Kidney epithelial cell (primary cell): Measurements from ENCODE around the gene UVSSA. TPM values are rescaled to one million over a fixed set of nuclear protein-coding genes. Genes with fewer than 3 reads are reported as not detected.

ENCODE experiments used
- DNase-seq: peaks from one replicate; pipeline ENCODE4 v3.0.0-alpha.2; 2010; ENCODE audit warnings: low read depth
- H3K27me3 ChIP-seq: 2 replicates; pipeline ENCODE4 v1.6.0; 2011; ENCODE audit warnings: low read length; ENCODE audit not compliant: control insufficient read depth, insufficient read depth
- H3K36me3 ChIP-seq: 2 replicates; pipeline ENCODE4 v1.5.1; 2011; ENCODE audit warnings: low read length; ENCODE audit not compliant: control insufficient read depth, insufficient read depth
- H3K4me3 ChIP-seq: 2 replicates; pipeline ENCODE4 v1.5.1; 2011; ENCODE audit warnings: low read depth, mild to moderate bottlenecking, control low read depth, low read length
- total RNA-seq: library from RNA; depleted of rRNA; stranded (reverse); fragments of >200 nt; gene quantifications from 2 replicates; pipeline ENCODE4 v1.2.3, GENCODE V29; 2015
- TF ChIP-seq, protein P1 (sequence below): IDR thresholded peaks from 2 replicates; pipeline ENCODE4 v1.5.1; 2011; ENCODE audit warnings: mild to moderate bottlenecking, moderate library complexity, low read length, control low read depth, inconsistent platforms; ENCODE audit not compliant: insufficient read depth, poor library complexity, severe bottlenecking

Gene UVSSA
- total RNA-seq, 1 donor from 2014 or later = 13.0 TPM

DNA sequence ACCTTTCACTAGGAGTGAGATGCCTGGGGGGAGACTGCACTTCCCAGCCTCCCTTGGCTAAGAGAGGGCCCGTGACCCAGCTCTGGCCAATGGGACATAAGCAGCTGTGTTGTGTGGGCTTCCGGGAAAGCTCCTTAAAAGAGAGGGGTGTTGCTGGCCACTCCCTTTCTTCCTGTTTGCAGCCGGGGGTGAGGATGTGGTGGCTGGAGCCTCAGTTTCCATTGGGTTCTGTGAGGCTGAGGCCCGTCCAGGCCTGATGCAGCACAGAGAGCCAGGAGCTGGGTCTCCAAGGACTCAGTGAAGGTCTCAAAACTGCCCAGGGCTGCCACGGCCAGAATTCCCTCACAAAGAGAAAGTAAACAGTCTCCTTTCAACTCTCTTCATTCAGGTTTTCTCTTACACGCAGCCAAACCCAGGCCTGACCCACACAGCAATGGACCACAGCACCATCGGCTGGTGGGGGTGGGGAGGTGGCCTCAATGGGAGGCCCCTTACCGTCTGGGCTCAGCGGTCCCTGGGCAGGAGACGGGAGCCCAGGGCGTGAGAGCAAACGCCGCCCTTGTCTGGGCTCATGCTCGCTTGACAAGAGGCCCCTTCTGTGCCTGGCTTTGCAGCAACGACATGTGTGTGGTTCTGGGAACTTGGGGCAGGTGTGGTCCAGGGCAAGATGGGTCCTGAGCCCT, 52.6 kb downstream of the UVSSA start:
- no peak overlapping the region for H3K4me3 ChIP-seq
- TF ChIP-seq, protein P1, sequence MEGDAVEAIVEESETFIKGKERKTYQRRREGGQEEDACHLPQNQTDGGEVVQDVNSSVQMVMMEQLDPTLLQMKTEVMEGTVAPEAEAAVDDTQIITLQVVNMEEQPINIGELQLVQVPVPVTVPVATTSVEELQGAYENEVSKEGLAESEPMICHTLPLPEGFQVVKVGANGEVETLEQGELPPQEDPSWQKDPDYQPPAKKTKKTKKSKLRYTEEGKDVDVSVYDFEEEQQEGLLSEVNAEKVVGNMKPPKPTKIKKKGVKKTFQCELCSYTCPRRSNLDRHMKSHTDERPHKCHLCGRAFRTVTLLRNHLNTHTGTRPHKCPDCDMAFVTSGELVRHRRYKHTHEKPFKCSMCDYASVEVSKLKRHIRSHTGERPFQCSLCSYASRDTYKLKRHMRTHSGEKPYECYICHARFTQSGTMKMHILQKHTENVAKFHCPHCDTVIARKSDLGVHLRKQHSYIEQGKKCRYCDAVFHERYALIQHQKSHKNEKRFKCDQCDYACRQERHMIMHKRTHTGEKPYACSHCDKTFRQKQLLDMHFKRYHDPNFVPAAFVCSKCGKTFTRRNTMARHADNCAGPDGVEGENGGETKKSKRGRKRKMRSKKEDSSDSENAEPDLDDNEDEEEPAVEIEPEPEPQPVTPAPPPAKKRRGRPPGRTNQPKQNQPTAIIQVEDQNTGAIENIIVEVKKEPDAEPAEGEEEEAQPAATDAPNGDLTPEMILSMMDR = no peak
- no peak for DNase-seq
- no peaks in the 10 kb centered on the region for H3K36me3 ChIP-seq
- peaks cover 52% of the 10 kb centered on the region for H3K27me3 ChIP-seq

DNA sequence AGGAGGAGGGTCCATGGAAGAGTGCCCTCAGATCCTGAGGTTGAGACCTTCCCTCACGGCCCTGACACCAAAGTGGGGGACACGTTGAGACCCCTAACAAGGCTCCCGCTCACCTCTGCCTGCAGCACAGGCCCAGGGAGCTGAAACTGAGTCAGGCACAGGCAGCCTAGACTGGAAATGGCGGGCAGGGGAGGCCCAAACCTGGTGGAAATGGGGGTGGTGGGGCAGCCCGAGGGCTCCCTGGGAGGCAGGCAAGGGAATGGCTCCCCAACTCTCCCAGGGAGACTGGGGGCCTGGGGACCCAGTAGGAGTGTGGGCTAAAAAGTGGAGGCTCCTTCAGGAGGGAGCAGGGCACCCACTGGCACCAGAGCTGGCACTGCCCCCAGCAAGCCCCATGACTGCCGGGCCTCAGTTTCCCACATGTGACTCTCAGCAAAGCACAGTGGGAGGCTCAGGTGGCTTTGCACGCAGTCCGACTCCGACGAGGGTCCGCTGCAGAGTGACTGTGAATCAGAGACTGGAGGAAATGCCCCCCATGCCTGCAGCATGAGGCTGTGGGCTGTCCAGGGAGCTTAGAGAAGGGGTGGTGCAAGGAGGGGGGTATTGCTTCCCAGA, 53.3 kb downstream of the UVSSA start:
- Histone ChIP-seq H3K36me3 (no peaks in the 10 kb centered on the region), H3K4me3 (no peak overlapping the region), H3K27me3 (peaks cover 59% of the 10 kb centered on the region)
- TF ChIP-seq, protein P1 = no peak
- DNase-seq = no peak

DNA sequence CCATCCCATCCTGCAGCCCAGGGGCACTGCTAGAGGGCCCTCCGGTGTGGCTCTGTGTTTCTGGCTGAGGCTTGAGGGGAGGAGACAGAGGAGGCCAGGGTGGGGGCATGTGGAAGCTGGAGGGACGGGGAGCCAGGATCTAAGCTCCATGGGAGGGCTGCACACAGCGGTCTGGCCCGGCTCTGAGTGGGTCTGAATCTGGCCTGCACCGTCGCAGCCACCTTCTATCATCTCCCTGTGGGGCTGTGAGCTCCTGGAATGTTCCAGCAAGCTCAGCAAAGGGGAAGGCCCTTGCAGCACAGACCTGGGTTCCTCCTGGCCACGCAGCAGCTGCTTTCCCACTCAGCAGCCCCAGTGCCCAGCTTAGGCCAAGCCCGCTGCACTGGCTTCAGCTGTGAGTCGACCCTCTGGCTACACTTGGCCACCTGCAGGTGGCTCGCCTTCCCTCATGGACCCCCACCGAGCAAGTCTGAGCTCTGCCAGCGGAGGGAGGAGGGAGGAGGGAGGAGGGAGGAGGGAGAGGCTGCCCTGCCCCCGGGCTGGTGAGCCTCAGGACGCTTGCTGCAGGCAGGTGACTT, 53.9 kb downstream of the UVSSA start:
- TF ChIP-seq, protein P1 = no peak
- DNase-seq = no peak
- no peaks in the 10 kb centered on the region for H3K36me3 ChIP-seq
- H3K27me3 ChIP-seq = peaks cover 65% of the 10 kb centered on the region
- H3K4me3 ChIP-seq = no peak overlapping the region

DNA sequence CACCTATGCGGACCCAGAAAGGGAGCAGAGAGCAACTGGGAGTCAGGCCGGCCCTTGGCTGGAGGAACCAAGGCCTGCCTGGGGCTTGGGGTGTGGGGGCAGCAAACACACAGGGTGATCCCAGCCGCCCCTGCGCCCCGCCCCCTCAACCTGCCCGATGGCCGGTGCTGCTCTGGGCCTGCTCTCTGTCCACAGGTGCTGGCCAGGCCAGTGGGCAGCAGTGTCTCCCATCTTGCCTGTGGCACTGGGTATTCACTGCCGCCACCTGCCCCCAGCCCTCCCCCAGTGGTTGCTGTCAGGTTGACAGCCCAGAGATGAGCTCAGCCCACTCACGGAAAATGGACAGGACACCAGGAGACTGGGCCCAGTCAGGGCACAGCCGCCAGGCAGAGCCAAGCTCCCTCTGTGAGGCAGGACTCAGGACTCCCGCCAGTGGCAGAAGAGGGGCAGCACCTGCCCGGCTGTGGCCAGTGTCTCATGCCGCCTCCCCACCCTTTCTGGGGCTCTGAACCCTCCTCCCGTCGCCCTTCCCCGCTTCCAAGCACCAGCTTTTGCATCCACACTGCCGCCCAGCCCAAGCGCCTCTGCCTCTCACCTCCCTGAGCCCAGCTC, 54.5 kb downstream of the UVSSA start:
- peaks cover 67% of the 10 kb centered on the region for H3K27me3 ChIP-seq
- H3K36me3 ChIP-seq = no peaks in the 10 kb centered on the region
- TF ChIP-seq, protein P1 = no peak
- no peak overlapping the region for H3K4me3 ChIP-seq
- no peak for DNase-seq

DNA sequence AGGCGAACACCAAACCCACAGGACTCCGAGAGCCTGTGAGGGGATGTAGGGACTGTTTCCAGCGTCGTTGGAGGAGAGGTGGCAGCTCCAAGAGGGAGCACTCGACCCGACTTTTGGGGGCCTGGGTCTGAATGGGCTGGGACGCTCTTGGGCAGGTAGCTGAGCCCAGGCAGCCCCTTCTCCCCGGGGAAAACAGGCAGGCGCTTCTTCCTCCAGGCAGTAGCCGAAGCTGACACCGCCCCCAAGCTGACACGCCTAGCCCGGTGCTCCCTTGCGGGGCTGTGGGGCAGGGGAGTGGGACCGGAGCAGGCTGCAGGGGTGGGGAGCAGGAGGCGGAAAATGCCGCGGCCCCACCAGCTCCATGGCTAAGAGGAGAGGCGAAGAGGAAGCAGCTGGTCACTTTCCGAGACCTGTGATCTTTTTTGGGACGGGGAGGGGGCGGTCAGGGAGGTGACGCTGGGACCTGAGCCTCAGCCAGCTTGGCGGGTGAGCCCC, 55.1 kb downstream of the UVSSA start:
- Histone ChIP-seq H3K36me3 (no peaks in the 10 kb centered on the region), H3K4me3 (no peak overlapping the region), H3K27me3 (peaks cover 72% of the 10 kb centered on the region)
- no peak for DNase-seq
- TF ChIP-seq, protein P1 = no peak
